ENCODE measurements around the gene MIEN1.
A peak's percentile ranks its signal among the peaks of the same experiment; 100 is the strongest.
"Not testable (repeated sequence)": the region's sequence is repeated elsewhere in the genome, so short reads cannot be mapped to it uniquely, and the experiment has no call there.

Gene MIEN1
- total RNA-seq = 10.0 to 25.6 (median 17.3) reads per million in 17 experiments

DNA sequence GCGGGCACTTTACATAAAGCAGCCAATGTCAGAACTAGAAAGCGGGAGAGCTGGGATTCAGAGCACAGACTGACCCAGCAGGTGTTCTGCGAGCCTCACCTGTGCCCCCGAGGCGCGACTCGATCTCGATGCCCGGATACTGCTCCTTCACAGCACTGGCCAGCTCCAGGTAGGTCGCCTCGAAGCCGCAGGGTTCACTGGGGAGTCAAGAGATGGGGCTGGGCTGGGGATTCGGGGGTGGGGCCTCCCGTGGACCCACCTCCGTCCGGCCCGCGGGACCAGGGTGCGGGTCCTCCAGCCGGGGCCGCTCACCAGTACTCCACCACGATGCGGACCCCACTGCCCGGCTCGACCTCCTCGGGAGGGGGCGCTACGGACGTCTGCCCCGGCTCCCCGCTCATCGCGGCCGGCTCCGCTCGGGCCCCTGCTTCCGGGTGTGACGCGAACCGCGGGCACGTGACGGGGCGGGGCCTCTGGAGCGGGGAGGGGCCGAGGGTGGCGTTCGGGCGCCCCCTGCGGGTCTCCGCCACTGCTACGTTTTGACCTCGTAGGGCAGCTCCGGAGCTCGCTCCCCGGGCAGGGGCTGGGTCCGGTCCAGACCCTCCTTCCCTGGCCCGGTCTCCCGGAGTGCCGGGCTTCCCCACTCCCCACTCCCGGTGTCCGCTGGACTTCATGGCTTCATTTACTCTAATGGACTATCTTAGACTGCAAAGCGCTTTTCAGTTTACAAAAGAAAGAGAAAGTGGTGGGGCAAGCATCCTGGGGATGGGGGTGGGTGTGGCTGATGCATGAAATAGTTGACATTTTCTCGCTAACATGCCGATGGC is at the start of gene MIEN1:
Gene MIEN1, minus strand, starts transcription at position 438 of the 827 bp plus-strand sequence. Its CDS starts 37 bp downstream, at position 401.
- peak; percentile 91 to 97 (median 96) for DNase-seq

DNA sequence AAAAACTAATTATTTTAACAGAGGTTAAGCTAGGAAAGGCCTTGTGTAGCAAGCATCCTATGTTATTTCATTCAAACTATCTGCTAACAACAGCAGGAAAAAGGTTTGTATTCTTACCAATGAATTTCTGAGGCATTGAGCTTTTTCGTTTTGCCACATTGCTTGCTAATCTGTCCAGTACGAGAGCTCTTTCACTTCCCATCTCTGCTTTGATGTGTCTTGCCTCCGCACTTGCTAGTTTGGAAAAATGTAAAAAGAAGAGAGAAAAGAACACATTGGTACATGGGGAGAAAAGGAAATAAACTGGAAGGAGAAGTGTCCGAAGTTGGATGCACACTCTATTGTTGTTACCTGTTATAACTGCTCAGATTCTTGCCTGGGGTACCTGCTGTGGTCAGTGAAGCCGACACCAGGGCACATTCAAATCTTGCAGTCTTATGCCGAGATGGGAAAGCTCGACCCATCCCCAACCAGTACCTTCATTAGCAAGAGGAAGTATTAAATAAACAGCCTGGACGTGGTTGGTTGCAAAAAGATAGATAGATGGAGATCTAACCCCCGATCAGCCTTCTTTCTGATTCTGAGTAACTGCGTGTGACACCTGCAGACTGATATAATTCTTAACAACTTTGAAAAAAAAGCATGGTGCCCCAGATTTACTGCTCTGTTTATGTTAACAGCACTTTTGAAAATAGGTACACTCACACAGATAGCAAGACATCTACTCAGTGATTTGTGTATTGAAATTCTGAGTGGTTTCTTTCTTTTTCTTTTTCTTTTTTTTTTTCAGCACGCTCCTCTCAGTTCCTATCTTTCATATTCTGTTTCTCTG is 47.4 kb upstream of the MIEN1 start:
- DNase-seq = no peak

- no peak for DNase-seq
Measured at GRCh38 chr17:39776252-39776651, 45.9 kb upstream of the MIEN1 start.

- no peak for DNase-seq
Measured at GRCh38 chr17:39775031-39775430, 44.7 kb upstream of the MIEN1 start.

DNA sequence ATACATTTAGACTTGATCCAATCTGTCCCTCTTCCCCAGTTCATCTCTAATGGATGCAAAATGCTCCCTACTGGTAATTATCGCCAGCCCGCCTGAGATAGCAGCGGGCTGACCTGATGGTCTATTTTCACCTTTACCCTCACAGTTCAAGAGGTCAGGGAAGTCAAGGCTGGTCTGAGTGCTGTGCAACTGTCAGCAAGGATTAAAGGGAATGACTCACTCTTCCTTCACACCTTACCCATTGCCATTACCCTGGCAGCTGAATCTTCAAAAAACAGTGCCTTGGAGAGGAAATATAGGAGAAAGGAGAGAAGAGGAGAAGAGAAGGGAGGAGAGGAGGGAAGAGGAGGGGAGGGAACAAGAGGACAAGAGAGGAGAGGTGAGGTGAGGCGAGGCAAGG is 43.7 kb upstream of the MIEN1 start:
- no peak for DNase-seq

GRCh38 chr17:39772987-39773934 is 42.9 kb upstream of the MIEN1 start:
- DNase-seq = no peak

- no peak for DNase-seq
Measured at GRCh38 chr17:39772415-39772814, 42.1 kb upstream of the MIEN1 start.

DNA sequence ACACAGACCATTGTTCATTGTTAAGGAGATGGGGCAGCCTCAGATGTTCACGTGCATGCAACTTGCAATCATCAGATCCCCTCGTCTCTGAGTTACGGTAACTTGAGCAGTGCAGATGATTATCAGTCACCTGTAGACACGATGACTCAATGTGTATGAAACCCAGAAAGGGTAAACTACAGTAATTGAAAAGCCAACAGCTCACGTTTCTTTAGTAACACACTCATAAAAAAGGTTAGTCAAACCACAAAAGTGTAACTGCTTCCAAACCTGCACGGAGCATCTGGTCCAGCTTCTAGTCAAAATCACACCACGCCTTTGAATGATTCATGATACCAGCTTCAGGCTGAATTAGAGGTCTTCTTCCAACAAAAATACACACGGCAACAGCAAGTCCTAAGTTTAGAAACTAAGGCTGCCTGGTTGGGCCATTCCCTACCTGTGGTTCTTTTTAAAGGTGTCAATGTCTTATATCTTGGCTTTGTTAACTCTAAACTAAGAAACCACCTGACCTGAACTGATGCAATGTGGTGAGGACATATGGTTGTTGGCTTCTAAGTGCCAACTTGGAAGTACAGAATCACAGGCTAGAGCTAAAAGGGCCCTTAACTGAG is 39.7 kb upstream of the MIEN1 start:
- no peak for DNase-seq

- no peak for DNase-seq
Measured at GRCh38 chr17:39767147-39767546, 36.8 kb upstream of the MIEN1 start.

GRCh38 chr17:39765766-39766165 is 35.4 kb upstream of the MIEN1 start:
- DNase-seq = no peak

GRCh38 chr17:39765175-39765574 is 34.8 kb upstream of the MIEN1 start:
- peak in 3 of 4 experiments; percentile 26 to 33 (median 27) for DNase-seq

DNA sequence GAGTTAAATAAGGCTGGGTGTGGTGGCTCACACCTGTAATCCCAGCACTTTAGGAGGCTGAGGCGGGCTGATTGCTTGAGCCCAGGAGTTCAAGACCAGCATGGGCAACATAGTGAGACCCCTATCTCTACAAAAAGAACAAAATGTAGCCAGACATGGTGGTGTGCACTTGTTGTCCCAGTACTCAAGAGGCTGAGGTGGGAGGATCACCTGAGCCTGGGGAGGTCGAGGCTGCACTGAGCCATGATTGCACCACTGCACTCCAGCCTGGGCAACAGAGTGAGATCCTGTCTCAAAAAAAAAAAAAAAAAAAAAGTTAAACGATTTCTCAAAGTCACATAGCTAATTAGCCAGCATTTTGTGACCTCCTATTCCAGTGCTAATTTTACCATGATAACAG is 33.8 kb upstream of the MIEN1 start:
- not testable (repeated sequence) for DNase-seq

GRCh38 chr17:39763051-39763820 is 32.9 kb upstream of the MIEN1 start:
- no peak for DNase-seq

GRCh38 chr17:39761861-39762496 is 31.6 kb upstream of the MIEN1 start:
- DNase-seq = no peak

DNA sequence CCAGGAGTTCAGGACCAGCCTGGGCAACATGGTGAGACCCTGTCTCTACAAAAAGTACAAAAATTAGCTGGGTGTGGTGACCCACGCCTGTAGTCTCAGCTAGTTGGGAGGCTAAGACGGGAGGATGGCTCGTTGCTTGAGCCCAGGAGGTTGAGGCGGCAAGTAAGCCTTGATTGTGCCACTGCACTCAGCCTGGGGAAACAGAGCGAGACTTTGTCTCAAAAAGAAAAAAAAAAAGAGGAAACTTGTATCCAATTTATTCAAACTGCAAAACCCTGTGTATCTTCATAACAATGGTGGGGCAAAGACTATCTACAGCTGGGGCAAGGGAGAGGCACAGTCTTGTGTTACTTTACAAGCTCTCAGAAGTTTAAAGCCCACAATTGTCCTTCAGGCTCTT is 28.9 kb upstream of the MIEN1 start:
- no peak for DNase-seq

DNA sequence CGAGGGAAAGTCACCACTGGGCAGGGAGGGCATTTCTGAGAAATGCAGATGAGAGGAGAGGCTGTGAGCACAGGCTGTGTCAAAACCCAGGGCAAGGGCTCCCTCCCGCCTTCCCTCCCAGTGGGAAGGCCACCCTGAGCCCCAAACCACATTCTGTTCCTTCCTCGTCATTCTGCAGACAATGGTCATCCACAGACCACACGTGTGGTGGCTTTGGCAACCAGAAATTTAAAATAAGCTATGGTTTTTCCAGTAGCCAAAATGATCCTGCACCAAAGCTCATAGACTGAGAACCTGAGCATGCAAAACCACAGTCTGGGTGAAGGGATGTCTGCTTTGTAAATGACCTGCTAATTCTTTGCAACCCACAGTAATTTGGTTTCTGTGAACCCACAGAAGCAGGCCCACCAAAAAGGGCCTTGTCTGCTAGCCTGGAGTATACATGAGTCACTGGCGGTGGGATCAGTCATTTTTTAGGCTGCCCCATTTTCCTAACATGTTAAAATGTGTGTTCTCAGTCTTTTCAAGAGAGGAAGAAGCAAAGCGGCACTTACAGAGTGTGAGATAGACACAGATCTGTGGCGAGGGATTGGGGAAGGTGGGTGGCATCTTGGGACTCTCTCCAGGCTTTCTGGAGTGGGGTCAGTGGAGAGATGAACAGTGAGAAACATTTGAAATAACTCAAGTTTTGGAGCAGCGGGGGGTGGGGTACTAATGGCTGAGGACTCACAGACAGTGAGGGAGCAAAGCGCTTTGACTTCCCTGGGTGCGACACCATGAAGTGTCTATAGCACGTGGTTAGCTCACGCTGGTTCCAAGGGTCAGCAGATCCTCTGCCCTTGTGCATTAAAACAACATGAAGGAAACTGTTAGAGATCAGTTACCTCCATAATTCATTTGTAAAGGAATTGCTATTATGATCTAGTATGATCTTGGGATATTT is 27.9 kb upstream of the MIEN1 start:
- DNase-seq = peak in 3 of 4 experiments; percentile 11 to 22 (median 20)

- DNase-seq = no peak
Measured at GRCh38 chr17:39757176-39757662, 26.9 kb upstream of the MIEN1 start.

GRCh38 chr17:39756380-39757079 is 26.2 kb upstream of the MIEN1 start:
- DNase-seq = no peak

All from suppressor macrophage (primary cell).